Natural killer cell (primary cell): ENCODE data around the gene ATP11A. TPM values are rescaled to one million over a fixed set of nuclear protein-coding genes. Genes with fewer than 3 reads are reported as not detected.

Source experiments
- ATAC-seq, 3 donors: fragments of 150-1000 bp in 2 of 3; fragments of 200-7000 bp in 1 of 3; cut with Tn5 transposase; 1 replicate in 1 of 3; 2 replicates in 2 of 3; pipeline ENCODE4 v1.10.0; 2021; ENCODE audit warnings: mild to moderate bottlenecking in 2 of 3, moderate library complexity in 2 of 3
- DNase-seq, 2 donors: peaks; one replicate each; pipeline versions ENCODE4 v3.0.0 to v3.0.0-alpha.2; 2013 to 2021; ENCODE audit warnings: mixed read lengths in 1 of 2
- H3K27ac ChIP-seq: one replicate; pipeline ENCODE4 v1.5.1; 2013; ENCODE audit warnings: mild to moderate bottlenecking, low read length
- H3K27me3 ChIP-seq: one replicate; pipeline ENCODE4 v1.6.1; 2013; ENCODE audit warnings: low read length; ENCODE audit not compliant: control insufficient read depth, insufficient read depth
- H3K36me3 ChIP-seq: one replicate; pipeline ENCODE4 v1.6.1; 2013; ENCODE audit warnings: low read length; ENCODE audit not compliant: control insufficient read depth, insufficient read depth
- H3K4me1 ChIP-seq: one replicate; pipeline ENCODE4 v1.6.1; 2013; ENCODE audit warnings: low read length; ENCODE audit not compliant: control insufficient read depth, insufficient read depth
- H3K4me3 ChIP-seq: one replicate; pipeline ENCODE4 v1.5.1; 2013; ENCODE audit warnings: low read length
- H3K9me3 ChIP-seq: one replicate; pipeline ENCODE4 v1.6.1; 2013; ENCODE audit warnings: low read length; ENCODE audit not compliant: control insufficient read depth, insufficient read depth
- H3K27ac Mint-ChIP-seq, 2 donors: one replicate each; pipeline ENCODE4 v1.8.0; 2022; ENCODE audit warnings: mild to moderate bottlenecking in 2 of 2, mixed read lengths in 2 of 2, moderate library complexity in 1 of 2
- H3K27me3 Mint-ChIP-seq, 2 donors: one replicate each; pipeline ENCODE4 v1.8.0; 2022; ENCODE audit warnings: low read depth in 2 of 2, mixed read lengths in 2 of 2
- H3K36me3 Mint-ChIP-seq: one replicate; pipeline ENCODE4 v1.8.0; 2022; ENCODE audit warnings: mixed read lengths
- H3K4me1 Mint-ChIP-seq, 2 donors: one replicate each; pipeline ENCODE4 v1.8.0; 2022; ENCODE audit warnings: mixed read lengths in 2 of 2
- H3K4me3 Mint-ChIP-seq: one replicate; pipeline ENCODE4 v1.8.0; 2022; ENCODE audit warnings: mild to moderate bottlenecking, moderate library complexity, mixed read lengths
- H3K9me3 Mint-ChIP-seq, 2 donors: one replicate each; pipeline ENCODE4 v1.8.0; 2022; ENCODE audit warnings: mixed read lengths in 2 of 2
- WGBS: methylation state at CpG from one replicate; pipeline ENCODE4 v1.1.7; 2013; ENCODE audit warnings: missing lambda C conversion rate; ENCODE audit not compliant: insufficient coverage; 5-methylcytosine and 5-hydroxymethylcytosine counted together
- intact Hi-C: fragments of 100-400 bp; cut with micrococcal nuclease; formaldehyde crosslinking; loops from one replicate; pipeline ENCODE4 v1.14.2; 2022
- total RNA-seq, 4 donors: library from RNA; stranded (reverse); fragments of 120-200 nt in 1 of 4; gene quantifications; one replicate each; pipeline versions ENCODE4 v1.2.3 to v1.2.4, GENCODE V29; 2013 to 2022
- TF ChIP-seq, protein P1 (sequence below): fragments of 200-600 bp; IDR thresholded peaks from one replicate; pipeline ENCODE4 v1.8.0; 2022; ENCODE audit warnings: antibody characterized with exemption

ATP11A gene
- total RNA-seq, 3 donors from 2014 or later (not counting 1 experiment from before 2014, with no cell fraction given): 47.1 to 68.6 (median 50.7) TPM

DNA sequence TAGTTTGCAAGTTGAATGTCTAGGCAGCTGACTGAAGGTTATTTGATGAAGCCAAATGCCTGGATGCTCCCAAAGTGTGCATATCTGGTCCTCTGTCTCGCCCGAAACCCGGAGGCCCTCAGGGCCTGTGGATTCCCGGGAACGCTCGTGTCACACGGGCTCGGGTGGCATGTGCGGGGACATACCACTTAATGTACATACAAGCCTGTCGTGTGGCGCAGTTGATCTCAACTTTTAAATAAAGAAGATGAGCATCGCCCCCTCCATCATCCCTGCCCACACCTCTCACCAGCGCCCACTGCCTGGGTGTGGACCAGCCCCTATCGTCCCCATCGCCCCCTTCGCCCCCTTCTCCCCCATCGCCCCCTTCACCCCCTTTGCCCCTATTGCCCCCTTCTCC lies 33.9 kb downstream of the ATP11A start:
- H3K9me3 ChIP-seq: no peaks in the 10 kb centered on the region
- no peaks in the 10 kb centered on the region for H3K27me3 ChIP-seq
- WGBS: 98% methylated on average over 13 of the region's 17 CpGs
- no peak overlapping the region for H3K27ac ChIP-seq
- H3K36me3 ChIP-seq: no peaks in the 10 kb centered on the region
- Mint-ChIP-seq H3K36me3 (no peaks in the 10 kb centered on the region), H3K9me3 (no peaks in the 10 kb centered on the region), H3K27me3 (no peaks in the 10 kb centered on the region), H3K27ac (peak overlapping the region in 1 of 2 donors; percentile 72), H3K4me3 (no peak overlapping the region), H3K4me1 (peaks cover 48 to 49% of the 10 kb centered on the region in 2 donors)
- peaks cover 15% of the 10 kb centered on the region for H3K4me1 ChIP-seq
- intact Hi-C loops: no loop called here
- DNase-seq (no peak), ATAC-seq (no peak)
- no peak overlapping the region for H3K4me3 ChIP-seq
- TF ChIP-seq, protein P1, sequence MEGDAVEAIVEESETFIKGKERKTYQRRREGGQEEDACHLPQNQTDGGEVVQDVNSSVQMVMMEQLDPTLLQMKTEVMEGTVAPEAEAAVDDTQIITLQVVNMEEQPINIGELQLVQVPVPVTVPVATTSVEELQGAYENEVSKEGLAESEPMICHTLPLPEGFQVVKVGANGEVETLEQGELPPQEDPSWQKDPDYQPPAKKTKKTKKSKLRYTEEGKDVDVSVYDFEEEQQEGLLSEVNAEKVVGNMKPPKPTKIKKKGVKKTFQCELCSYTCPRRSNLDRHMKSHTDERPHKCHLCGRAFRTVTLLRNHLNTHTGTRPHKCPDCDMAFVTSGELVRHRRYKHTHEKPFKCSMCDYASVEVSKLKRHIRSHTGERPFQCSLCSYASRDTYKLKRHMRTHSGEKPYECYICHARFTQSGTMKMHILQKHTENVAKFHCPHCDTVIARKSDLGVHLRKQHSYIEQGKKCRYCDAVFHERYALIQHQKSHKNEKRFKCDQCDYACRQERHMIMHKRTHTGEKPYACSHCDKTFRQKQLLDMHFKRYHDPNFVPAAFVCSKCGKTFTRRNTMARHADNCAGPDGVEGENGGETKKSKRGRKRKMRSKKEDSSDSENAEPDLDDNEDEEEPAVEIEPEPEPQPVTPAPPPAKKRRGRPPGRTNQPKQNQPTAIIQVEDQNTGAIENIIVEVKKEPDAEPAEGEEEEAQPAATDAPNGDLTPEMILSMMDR: no peak

DNA sequence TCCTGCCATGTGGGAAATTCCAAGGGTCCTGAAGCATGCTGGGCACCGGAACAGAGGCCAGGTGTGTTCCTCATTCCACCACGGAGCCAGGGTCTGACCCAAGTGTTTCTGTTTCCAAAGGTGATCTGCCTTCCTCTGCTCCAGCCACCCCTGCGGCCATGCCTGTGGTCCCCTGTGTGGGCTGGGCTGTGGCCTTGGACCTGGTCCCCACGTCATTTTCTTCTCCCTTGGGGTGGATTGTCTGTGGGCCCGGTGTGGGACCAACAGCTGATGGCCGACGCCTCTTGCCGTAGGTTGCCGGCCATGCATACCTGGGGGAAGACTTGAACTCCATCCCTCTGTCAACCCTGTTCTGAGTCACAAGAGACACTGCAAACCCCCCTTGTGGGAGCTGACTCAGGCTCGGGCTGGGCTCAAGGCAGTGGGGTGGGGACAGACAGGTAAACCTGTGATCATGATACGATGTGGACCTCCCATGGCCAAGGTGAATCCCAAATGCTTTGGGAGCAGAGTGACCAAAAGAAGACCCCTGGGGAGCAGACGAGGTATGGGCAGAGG lies 35.0 kb downstream of the ATP11A start:
- intact Hi-C loops: no loop called here
- H3K4me1 Mint-ChIP-seq: peaks cover 48 to 50% of the 10 kb centered on the region in 2 donors

DNA sequence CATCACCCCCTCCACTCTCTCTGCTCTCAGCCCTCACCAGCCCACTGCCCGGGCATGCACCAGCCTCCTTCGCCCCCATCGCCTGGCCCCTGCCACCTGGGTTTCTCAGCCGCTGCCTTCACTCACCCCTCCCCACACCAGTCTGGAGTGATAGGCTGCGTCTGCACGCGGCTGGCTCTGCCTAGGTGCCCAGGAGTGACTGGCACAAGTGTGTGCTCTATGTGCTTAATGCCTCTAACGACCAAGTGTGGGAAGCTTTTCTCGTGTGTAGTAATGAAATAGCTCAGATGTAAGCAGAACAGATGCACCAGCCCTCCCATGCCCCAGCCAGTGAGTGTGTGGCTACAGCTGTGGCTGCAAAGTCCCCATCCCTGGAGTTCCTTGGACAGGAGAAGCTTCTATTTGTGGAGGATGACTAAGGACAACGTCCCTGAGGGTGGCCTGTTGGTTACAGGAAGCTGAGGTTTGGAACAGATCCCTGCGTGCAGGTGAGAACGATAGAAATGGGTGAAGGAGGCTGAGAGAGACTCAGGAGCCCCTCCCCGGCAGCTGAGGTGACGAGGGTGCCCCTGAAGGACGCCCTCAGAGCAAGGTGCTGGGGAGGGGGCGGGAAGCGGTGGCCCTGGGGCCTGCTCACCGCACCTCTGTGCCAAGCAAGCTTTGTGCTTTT lies 35.6 kb downstream of the ATP11A start:
- Histone ChIP-seq H3K27ac (no peak overlapping the region), H3K4me3 (no peak overlapping the region), H3K27me3 (no peaks in the 10 kb centered on the region), H3K9me3 (no peaks in the 10 kb centered on the region), H3K36me3 (no peaks in the 10 kb centered on the region), H3K4me1 (peaks cover 15% of the 10 kb centered on the region)
- Mint-ChIP-seq H3K27me3 (no peaks in the 10 kb centered on the region), H3K4me3 (peak overlapping the region; percentile 17), H3K27ac (peak overlapping the region in 1 of 2 donors; percentile 51), H3K36me3 (no peaks in the 10 kb centered on the region), H3K9me3 (no peaks in the 10 kb centered on the region), H3K4me1 (peaks cover 48 to 50% of the 10 kb centered on the region in 2 donors)
- ATAC-seq (peak in 2 of 3 donors; percentile 28 to 41), DNase-seq (peak in 1 of 2 donors; percentile 10)
- TF ChIP-seq, protein P1: no peak
- intact Hi-C loops: no loop called here
- 16% methylated on average over 18 of the region's 18 CpGs for WGBS

More for the DNA sequence above, 35.0 kb downstream of the ATP11A start:
- Mint-ChIP-seq H3K27ac (no peak overlapping the region), H3K9me3 (no peaks in the 10 kb centered on the region), H3K27me3 (no peaks in the 10 kb centered on the region), H3K36me3 (no peaks in the 10 kb centered on the region), H3K4me3 (no peak overlapping the region)
- Histone ChIP-seq H3K4me3 (no peak overlapping the region), H3K9me3 (no peaks in the 10 kb centered on the region), H3K4me1 (peaks cover 15% of the 10 kb centered on the region), H3K27me3 (no peaks in the 10 kb centered on the region), H3K36me3 (no peaks in the 10 kb centered on the region), H3K27ac (no peak overlapping the region)
- 90% methylated on average over 12 of the region's 12 CpGs for WGBS
- TF ChIP-seq, protein P1: no peak
- no peak for DNase-seq
- no peak for ATAC-seq
